ENCODE data around the gene CD8B. TPM values are rescaled to one million over a fixed set of nuclear protein-coding genes. Genes with fewer than 3 reads are reported as not detected.
"Not testable (repeated sequence)": the region's sequence is repeated elsewhere in the genome, so short reads cannot be mapped to it uniquely, and the experiment has no call there.

The CD8B gene
- total RNA-seq, 1 donor from 2014 or later = not detected

DNA sequence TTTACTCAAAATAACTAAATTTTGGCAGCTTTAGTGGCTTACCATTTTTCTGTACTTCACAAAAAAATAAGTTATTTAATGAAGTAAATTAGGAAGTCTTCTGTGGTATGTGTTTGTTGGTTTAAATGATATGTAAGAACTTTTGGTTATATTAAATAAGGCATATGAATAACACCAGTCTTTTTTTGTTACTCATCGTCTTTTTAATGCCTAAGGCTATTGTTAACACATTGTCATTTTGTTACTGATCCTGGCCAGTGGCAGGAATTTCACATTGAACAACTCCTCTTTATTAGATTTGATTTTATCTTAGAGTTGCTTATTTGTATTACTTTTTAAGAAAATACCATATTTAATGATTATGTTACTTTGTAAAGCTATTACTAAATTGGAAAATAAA, 17.3 kb upstream of the CD8B start:
- not testable (repeated sequence) for H3K36me3 ChIP-seq (ENCODE audit: insufficient read depth, low read length)

DNA sequence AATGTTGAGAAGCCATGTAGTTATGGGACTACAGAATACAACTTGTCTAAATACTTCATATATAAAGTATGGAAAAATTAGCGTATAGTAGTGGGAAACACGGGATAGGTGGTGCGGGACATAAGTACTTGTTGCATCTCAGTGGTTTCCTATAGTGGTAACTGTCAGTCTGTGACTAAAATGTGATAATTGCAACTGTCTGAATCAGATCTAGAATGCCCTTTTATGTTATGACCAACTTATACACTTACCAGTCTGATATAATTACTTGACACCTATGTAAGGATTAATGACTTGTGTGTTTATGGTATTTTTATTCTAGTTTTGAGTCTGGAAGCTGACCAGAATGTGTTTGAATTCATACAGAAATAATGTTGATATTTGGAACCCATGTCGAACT, 9.3 kb upstream of the CD8B start:
- H2AFZ ChIP-seq (ENCODE audit: low read depth, low read length); H3K4me1 ChIP-seq (ENCODE audit: insufficient read depth, low read length); H3K4me2 ChIP-seq (ENCODE audit: low read length); H3K27me3 ChIP-seq (ENCODE audit: insufficient read depth, low read length); H3K9me3 Mint-ChIP-seq (ENCODE audit: unreplicated experiment); H3K4me3 Mint-ChIP-seq (ENCODE audit: unreplicated experiment); H3K9me3 ChIP-seq (ENCODE audit: insufficient read depth, low read depth, low read length); H3K79me2 ChIP-seq (ENCODE audit: insufficient read depth, low read length); H3K36me3 ChIP-seq (ENCODE audit: insufficient read depth, low read length); DNase-seq (ENCODE audit: low read depth); H3K27ac Mint-ChIP-seq (ENCODE audit: unreplicated experiment); H3K27ac ChIP-seq (ENCODE audit: low read depth, low read length); H3K27me3 Mint-ChIP-seq (ENCODE audit: low read depth, unreplicated experiment); FAIRE-seq; H3K36me3 Mint-ChIP-seq (ENCODE audit: low read depth, unreplicated experiment); H4K20me1 ChIP-seq (ENCODE audit: insufficient read depth, low read length); H3K4me3 ChIP-seq (ENCODE audit: insufficient read depth, low read depth, low read length); H3K4me1 Mint-ChIP-seq (ENCODE audit: low read depth, unreplicated experiment); H3K9ac ChIP-seq (ENCODE audit: low read length): not testable (repeated sequence)

More for the DNA sequence above, 17.3 kb upstream of the CD8B start:
- H3K9me3 ChIP-seq (ENCODE audit: insufficient read depth, low read depth, low read length); H3K4me3 Mint-ChIP-seq (ENCODE audit: unreplicated experiment); H4K20me1 ChIP-seq (ENCODE audit: insufficient read depth, low read length); FAIRE-seq; H3K79me2 ChIP-seq (ENCODE audit: insufficient read depth, low read length); H3K4me2 ChIP-seq (ENCODE audit: low read length); H3K27ac ChIP-seq (ENCODE audit: low read depth, low read length); H3K9ac ChIP-seq (ENCODE audit: low read length); H3K27me3 ChIP-seq (ENCODE audit: insufficient read depth, low read length); H3K36me3 Mint-ChIP-seq (ENCODE audit: low read depth, unreplicated experiment); H3K4me1 Mint-ChIP-seq (ENCODE audit: low read depth, unreplicated experiment); H3K27ac Mint-ChIP-seq (ENCODE audit: unreplicated experiment); H3K4me3 ChIP-seq (ENCODE audit: insufficient read depth, low read depth, low read length); H3K4me1 ChIP-seq (ENCODE audit: insufficient read depth, low read length); H3K9me3 Mint-ChIP-seq (ENCODE audit: unreplicated experiment); H2AFZ ChIP-seq (ENCODE audit: low read depth, low read length); DNase-seq (ENCODE audit: low read depth): not testable (repeated sequence)
- H3K27me3 Mint-ChIP-seq (ENCODE audit: low read depth, unreplicated experiment) = peaks cover 16% of the 10 kb centered on the region

DNA sequence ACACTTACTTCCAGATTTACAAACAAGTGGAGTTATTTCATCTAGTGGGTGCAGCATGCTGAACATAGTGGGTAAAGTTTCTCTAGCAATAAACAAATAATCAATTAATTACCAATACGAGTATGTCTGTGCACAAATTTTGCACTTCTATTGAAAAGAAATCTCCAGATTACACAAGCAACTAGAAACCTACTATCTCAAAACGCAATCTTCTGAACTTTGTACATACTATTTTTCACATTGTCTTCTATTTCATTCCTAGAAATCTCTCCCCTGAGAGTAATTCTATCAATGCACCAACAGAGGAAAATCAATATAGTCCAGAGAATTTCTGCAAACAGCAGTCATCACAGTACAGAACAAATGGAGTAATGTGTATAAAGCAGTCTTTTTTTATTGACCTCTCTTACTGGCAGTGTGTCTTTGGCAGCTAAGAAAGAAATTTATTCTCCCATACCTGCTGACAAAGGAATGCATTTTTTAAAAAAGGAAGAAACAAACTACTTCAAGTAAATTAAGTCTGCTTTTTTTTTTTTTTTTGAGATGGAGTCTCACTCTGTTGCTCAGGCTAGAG, 7.3 kb upstream of the CD8B start:
- H3K4me1 ChIP-seq (ENCODE audit: insufficient read depth, low read length); H3K4me3 Mint-ChIP-seq (ENCODE audit: unreplicated experiment); H3K36me3 Mint-ChIP-seq (ENCODE audit: low read depth, unreplicated experiment); H3K4me2 ChIP-seq (ENCODE audit: low read length); H3K36me3 ChIP-seq (ENCODE audit: insufficient read depth, low read length); H3K4me1 Mint-ChIP-seq (ENCODE audit: low read depth, unreplicated experiment); H3K9me3 ChIP-seq (ENCODE audit: insufficient read depth, low read depth, low read length); H3K4me3 ChIP-seq (ENCODE audit: insufficient read depth, low read depth, low read length); H3K27me3 ChIP-seq (ENCODE audit: insufficient read depth, low read length); H3K79me2 ChIP-seq (ENCODE audit: insufficient read depth, low read length); H3K9me3 Mint-ChIP-seq (ENCODE audit: unreplicated experiment); FAIRE-seq; H3K9ac ChIP-seq (ENCODE audit: low read length); H3K27me3 Mint-ChIP-seq (ENCODE audit: low read depth, unreplicated experiment); H3K27ac Mint-ChIP-seq (ENCODE audit: unreplicated experiment); H4K20me1 ChIP-seq (ENCODE audit: insufficient read depth, low read length); DNase-seq (ENCODE audit: low read depth); H2AFZ ChIP-seq (ENCODE audit: low read depth, low read length); H3K27ac ChIP-seq (ENCODE audit: low read depth, low read length): not testable (repeated sequence)

DNA sequence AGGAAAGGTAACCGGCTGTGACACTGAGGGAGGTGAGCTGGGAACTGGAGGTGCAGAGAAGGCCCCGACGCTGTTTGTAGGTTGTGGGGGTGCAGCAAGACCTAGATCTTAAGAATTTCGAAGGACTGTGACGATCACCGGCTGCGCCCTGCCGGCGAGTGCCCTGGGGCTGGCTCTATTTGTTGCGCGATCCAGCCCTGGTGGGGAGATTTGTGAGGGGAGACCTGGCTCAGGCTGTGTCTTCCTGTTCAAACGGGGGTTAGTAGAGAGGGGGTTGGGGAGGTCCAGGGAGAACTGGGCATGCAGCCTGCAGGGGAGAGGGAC, 656 bp upstream of the CD8B start:
- H4K20me1 ChIP-seq (ENCODE audit: insufficient read depth, low read length); DNase-seq (ENCODE audit: low read depth); H3K27ac ChIP-seq (ENCODE audit: low read depth, low read length); H3K9me3 ChIP-seq (ENCODE audit: insufficient read depth, low read depth, low read length); H3K27ac Mint-ChIP-seq (ENCODE audit: unreplicated experiment); H3K9ac ChIP-seq (ENCODE audit: low read length); H3K36me3 Mint-ChIP-seq (ENCODE audit: low read depth, unreplicated experiment); H3K4me1 ChIP-seq (ENCODE audit: insufficient read depth, low read length); H3K79me2 ChIP-seq (ENCODE audit: insufficient read depth, low read length); H3K4me3 Mint-ChIP-seq (ENCODE audit: unreplicated experiment); H3K27me3 ChIP-seq (ENCODE audit: insufficient read depth, low read length); H3K4me2 ChIP-seq (ENCODE audit: low read length); H3K4me1 Mint-ChIP-seq (ENCODE audit: low read depth, unreplicated experiment); H3K9me3 Mint-ChIP-seq (ENCODE audit: unreplicated experiment); FAIRE-seq; H3K36me3 ChIP-seq (ENCODE audit: insufficient read depth, low read length); H3K4me3 ChIP-seq (ENCODE audit: insufficient read depth, low read depth, low read length); H2AFZ ChIP-seq (ENCODE audit: low read depth, low read length): not testable (repeated sequence)
- H3K27me3 Mint-ChIP-seq (ENCODE audit: low read depth, unreplicated experiment) = peaks cover 35% of the 10 kb centered on the region

DNA sequence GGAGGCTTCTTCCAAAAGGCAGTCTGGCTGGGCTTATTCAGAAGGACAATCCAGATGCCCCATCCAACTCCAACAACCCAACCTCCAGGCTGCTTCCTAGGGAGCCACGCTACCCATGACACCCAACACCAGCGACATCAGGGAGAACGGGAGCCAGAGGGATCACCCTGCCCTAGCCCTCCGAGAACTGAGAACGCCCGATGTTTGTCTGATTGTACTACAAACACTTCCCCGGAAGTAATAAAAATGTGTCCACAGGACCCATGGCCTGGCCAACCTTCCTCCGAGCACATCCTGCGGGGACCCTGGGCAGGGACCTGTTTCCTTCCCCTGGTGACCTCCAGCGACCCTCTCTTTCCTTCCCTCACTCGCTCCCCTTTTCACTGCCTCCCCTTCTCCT, 511 bp downstream of the CD8B start:
- H3K36me3 ChIP-seq (ENCODE audit: insufficient read depth, low read length); H3K27ac Mint-ChIP-seq (ENCODE audit: unreplicated experiment); H3K4me3 ChIP-seq (ENCODE audit: insufficient read depth, low read depth, low read length); H2AFZ ChIP-seq (ENCODE audit: low read depth, low read length); H4K20me1 ChIP-seq (ENCODE audit: insufficient read depth, low read length); DNase-seq (ENCODE audit: low read depth); H3K27me3 ChIP-seq (ENCODE audit: insufficient read depth, low read length); H3K4me3 Mint-ChIP-seq (ENCODE audit: unreplicated experiment); H3K9ac ChIP-seq (ENCODE audit: low read length); H3K27ac ChIP-seq (ENCODE audit: low read depth, low read length); H3K4me1 ChIP-seq (ENCODE audit: insufficient read depth, low read length); H3K79me2 ChIP-seq (ENCODE audit: insufficient read depth, low read length); H3K36me3 Mint-ChIP-seq (ENCODE audit: low read depth, unreplicated experiment); H3K9me3 Mint-ChIP-seq (ENCODE audit: unreplicated experiment); FAIRE-seq; H3K4me1 Mint-ChIP-seq (ENCODE audit: low read depth, unreplicated experiment); H3K9me3 ChIP-seq (ENCODE audit: insufficient read depth, low read depth, low read length); H3K4me2 ChIP-seq (ENCODE audit: low read length): not testable (repeated sequence)
- peaks cover 35% of the 10 kb centered on the region for H3K27me3 Mint-ChIP-seq (ENCODE audit: low read depth, unreplicated experiment)

DNA sequence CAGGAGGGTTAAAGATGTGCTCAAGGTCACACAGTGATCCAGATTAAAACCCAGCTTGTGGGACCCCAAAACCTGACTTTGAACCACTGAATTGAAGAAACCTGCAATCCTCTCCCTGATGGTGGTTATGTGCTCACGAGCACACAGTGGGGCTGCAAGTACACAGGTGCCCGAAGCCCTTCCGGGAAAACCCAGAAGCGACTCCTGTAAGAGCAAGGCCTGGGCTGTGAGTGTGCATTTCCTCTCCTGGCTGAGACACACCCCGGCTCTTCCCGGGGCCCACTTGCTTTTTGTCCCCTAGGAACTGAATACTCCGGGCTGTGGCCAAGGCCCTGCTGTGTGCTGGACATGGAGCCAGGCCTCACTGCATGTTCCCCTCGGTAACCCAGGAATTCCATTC, 1.1 kb downstream of the CD8B start:
- not testable (repeated sequence) for H3K9me3 Mint-ChIP-seq (ENCODE audit: unreplicated experiment); H2AFZ ChIP-seq (ENCODE audit: low read depth, low read length); H3K27me3 ChIP-seq (ENCODE audit: insufficient read depth, low read length); H3K79me2 ChIP-seq (ENCODE audit: insufficient read depth, low read length); FAIRE-seq; H3K4me1 ChIP-seq (ENCODE audit: insufficient read depth, low read length); H3K36me3 Mint-ChIP-seq (ENCODE audit: low read depth, unreplicated experiment); H3K27ac ChIP-seq (ENCODE audit: low read depth, low read length); H3K4me1 Mint-ChIP-seq (ENCODE audit: low read depth, unreplicated experiment); H3K27ac Mint-ChIP-seq (ENCODE audit: unreplicated experiment); H3K4me2 ChIP-seq (ENCODE audit: low read length); H3K9me3 ChIP-seq (ENCODE audit: insufficient read depth, low read depth, low read length); H3K36me3 ChIP-seq (ENCODE audit: insufficient read depth, low read length); H4K20me1 ChIP-seq (ENCODE audit: insufficient read depth, low read length); H3K4me3 ChIP-seq (ENCODE audit: insufficient read depth, low read depth, low read length); H3K9ac ChIP-seq (ENCODE audit: low read length); H3K4me3 Mint-ChIP-seq (ENCODE audit: unreplicated experiment); DNase-seq (ENCODE audit: low read depth)
- peaks cover 38% of the 10 kb centered on the region for H3K27me3 Mint-ChIP-seq (ENCODE audit: low read depth, unreplicated experiment)
